Endothelial cell of umbilical vein (primary cell): ENCODE measurements around the gene SIGLEC10. TPM values are rescaled to one million over a fixed set of nuclear protein-coding genes. Genes with fewer than 3 reads are reported as not detected.

Experiments used
- BruUV-seq: library from RNA; stranded (reverse); fragments of 400-500 nt; replicated peaks from 2 replicates; lab custom pipeline; 2021; lab: Mats Ljungman, UMichigan
- CTCF ChIA-PET: fragments of 300-600, 350-600 bp; sonication (Branson Sonifier 250); formaldehyde crosslinking; loops from one replicate; lab custom pipeline; 2021; ENCODE audit warnings: antibody characterized with exemption, inconsistent platforms; lab: Charles Lee
- POLR2A ChIA-PET: fragments of 300-600, 350-600 bp; sonication (Branson Sonifier 250); formaldehyde crosslinking; loops from one replicate; lab custom pipeline; 2021; ENCODE audit warnings: antibody characterized with exemption, inconsistent platforms; lab: Charles Lee
- DNase-seq: peaks from one replicate; pipeline ENCODE4 v3.0.0-alpha.2; 2011; ENCODE audit warnings: low read depth, low spot score
- FAIRE-seq: peaks from 2 replicates; lab custom pipeline; 2011; peaks lifted over from hg19 to GRCh38; lab: Jason Lieb, UNC
- H2AFZ ChIP-seq: 2 replicates; pipeline ENCODE4 v1.6.0; 2012; ENCODE audit warnings: low read depth, low read length, control low read depth, inconsistent platforms
- H3K27ac ChIP-seq: 2 replicates; pipeline ENCODE4 v1.5.1; 2011; ENCODE audit warnings: low read depth, mild to moderate bottlenecking, control low read depth, low read length, moderate library complexity; ENCODE audit not compliant: insufficient read depth
- H3K27me3 ChIP-seq, 2 experiments: 2 replicates each; pipeline versions ENCODE4 v1.6.0 to v1.6.1; 2011; ENCODE audit warnings: low read length in 2 of 2, mixed read lengths in 1 of 2; ENCODE audit not compliant: control insufficient read depth in 2 of 2, insufficient read depth in 2 of 2
- H3K36me3 ChIP-seq, 2 experiments: 2 replicates in 1 of 2; 3 replicates in 1 of 2; pipeline ENCODE4 v1.5.1; 2011; ENCODE audit warnings: low read length in 2 of 2, mild to moderate bottlenecking in 1 of 2, moderate library complexity in 1 of 2; ENCODE audit not compliant: control insufficient read depth in 2 of 2, insufficient read depth in 2 of 2; ENCODE audit errors: extremely low read depth in 1 of 2
- H3K4me1 ChIP-seq: 3 replicates; pipeline ENCODE4 v1.5.1; 2011; ENCODE audit warnings: mild to moderate bottlenecking, low read length; ENCODE audit not compliant: control insufficient read depth, insufficient read depth; ENCODE audit errors: extremely low read depth
- H3K4me2 ChIP-seq: 2 replicates; pipeline ENCODE4 v1.6.1; 2011; ENCODE audit warnings: low read length, control low read depth, mixed read lengths; ENCODE audit not compliant: insufficient read depth
- H3K4me3 ChIP-seq, 3 experiments: fragments of 200-600 bp in 1 of 3; sonication (generic), shearing (Covaris generic) in 1 of 3; replicated peaks in 1 of 3; 2 replicates each; pipeline ENCODE4 v1.5.1; 2011 to 2016; ENCODE audit warnings: control low read depth in 3 of 3, low read length in 3 of 3, mild to moderate bottlenecking in 2 of 3, inconsistent platforms in 1 of 3, low read depth in 1 of 3, moderate library complexity in 1 of 3; ENCODE audit not compliant: insufficient read depth in 1 of 3
- H3K79me2 ChIP-seq: 2 replicates; pipeline ENCODE4 v1.6.0; 2012; ENCODE audit warnings: low read length, inconsistent platforms; ENCODE audit not compliant: control insufficient read depth, insufficient read depth
- H3K9ac ChIP-seq: replicated peaks from 2 replicates; pipeline ENCODE3; 2011; ENCODE audit warnings: low read length, control low read depth; ENCODE audit not compliant: insufficient read depth; ENCODE audit errors: extremely low read depth
- H3K9me1 ChIP-seq: replicated peaks from 3 replicates; pipeline ENCODE4 v1.6.0; 2011; ENCODE audit warnings: mild to moderate bottlenecking, low read length; ENCODE audit not compliant: control insufficient read depth, insufficient read depth; ENCODE audit errors: extremely low read depth
- H3K9me3 ChIP-seq: replicated peaks from 2 replicates; pipeline ENCODE4 v1.5.1; 2012; ENCODE audit warnings: low read length, inconsistent platforms; ENCODE audit not compliant: control insufficient read depth, insufficient read depth
- H4K20me1 ChIP-seq: replicated peaks from 2 replicates; pipeline ENCODE3; 2011; ENCODE audit warnings: mild to moderate bottlenecking, low read length; ENCODE audit not compliant: control insufficient read depth, insufficient read depth; ENCODE audit errors: extremely low read depth
- CTCF ChIP-seq, 2 donors: IDR thresholded peaks; 1 replicate in 1 of 2; 2 replicates in 1 of 2; pipeline ENCODE4 v1.5.1; 2011; ENCODE audit warnings: low read length in 2 of 2, mild to moderate bottlenecking in 2 of 2, moderate library complexity in 2 of 2, control low read depth in 1 of 2, inconsistent platforms in 1 of 2, low read depth in 1 of 2; ENCODE audit not compliant: insufficient read depth in 1 of 2; ENCODE audit errors: extremely low read depth in 1 of 2
- EZH2 ChIP-seq: IDR thresholded peaks from 2 replicates; pipeline ENCODE4 v1.6.1; 2012; ENCODE audit warnings: borderline replicate concordance, low read depth, mild to moderate bottlenecking, moderate library complexity, low read length, inconsistent platforms; ENCODE audit not compliant: severe bottlenecking
- FOS ChIP-seq: IDR thresholded peaks from 2 replicates; pipeline ENCODE4 v1.6.1; 2011; ENCODE audit warnings: mild to moderate bottlenecking, low read length, moderate library complexity, borderline replicate concordance; ENCODE audit not compliant: insufficient read depth
- GATA2 ChIP-seq: IDR thresholded peaks from 2 replicates; pipeline ENCODE4 v1.7.0; 2011; ENCODE audit warnings: low read depth, mild to moderate bottlenecking, moderate library complexity, mixed read lengths, low read length; ENCODE audit not compliant: insufficient read length, insufficient read depth
- JUN ChIP-seq: IDR thresholded peaks from 2 replicates; pipeline ENCODE4 v1.6.1; 2011; ENCODE audit warnings: borderline replicate concordance, low read depth; ENCODE audit not compliant: insufficient read length, insufficient read depth
- MAX ChIP-seq: IDR thresholded peaks from 2 replicates; pipeline ENCODE4 v1.6.1; 2011; ENCODE audit not compliant: insufficient read depth, insufficient read length
- MYC ChIP-seq: IDR thresholded peaks from one replicate; pipeline ENCODE4 v1.6.1; 2011; ENCODE audit warnings: mild to moderate bottlenecking, low read depth, low read length
- POLR2A ChIP-seq: IDR thresholded peaks from 2 replicates; pipeline ENCODE4 v1.6.1; 2012; ENCODE audit warnings: low read depth, mild to moderate bottlenecking, control low read depth, low read length
- POLR2AphosphoS5 ChIP-seq: IDR thresholded peaks from 2 replicates; pipeline ENCODE4 v1.6.1; 2012; ENCODE audit warnings: low read depth, mild to moderate bottlenecking, control low read depth, low read length, moderate library complexity; ENCODE audit not compliant: insufficient read depth
- dilution Hi-C: fragments of 300-500 bp; cut with MboI; formaldehyde crosslinking; loops from one replicate; pipeline ENCODE4 v1.15.0; 2019; ENCODE audit warnings: low sequenced_read_pairs; ENCODE audit not compliant: extremely low pct_ligation_motif_present
- intact Hi-C: fragments of 100-400 bp; cut with micrococcal nuclease; formaldehyde crosslinking; loops from one replicate; pipeline ENCODE4 v1.10.0; 2022
- polyA plus RNA-seq, 4 experiments: library from polyadenylated mRNA; depleted of rRNA in 3 of 4; stranded (reverse) in 3 of 4; unstranded in 1 of 4; fragments of >200 nt; gene quantifications; 2 replicates each; pipeline versions ENCODE4 v1.2.1 to v1.2.3, GENCODE V29; 2011 to 2012; ENCODE audit warnings: missing spikeins in 1 of 4
- total RNA-seq: library from RNA; stranded (reverse); gene quantifications from 2 replicates; pipeline ENCODE4 v1.2.3, GENCODE V29; 2021

SIGLEC10 gene
- total and polyA plus RNA-seq, 2 donors (not counting 3 experiments of a cell fraction or from before 2014, with no cell fraction given) = not detected

- H3K9me1 ChIP-seq = no peaks in the 10 kb centered on the region
- no peak overlapping the region for H2AFZ ChIP-seq
- no peaks in the 10 kb centered on the region for H4K20me1 ChIP-seq
- ChIA-PET CTCF (interaction anchor here (3.1 kb wide), 1 partner anchor 242 kb away, joined by 10 read pairs; no protein-coding TSS in a partner anchor), POLR2A (no interaction called here)
- no peak overlapping the region for H3K4me2 ChIP-seq
- no TSS peak for BruUV-seq
- DNase-seq (no peak), FAIRE-seq (no peak)
- no peaks in the 10 kb centered on the region for H3K9me3 ChIP-seq
- H3K27ac ChIP-seq = no peak overlapping the region
- no peak overlapping the region for H3K9ac ChIP-seq
- dilution Hi-C loops (no loop called here), intact Hi-C loops (no loop called here)
- H3K79me2 ChIP-seq = no peaks in the 10 kb centered on the region
- TF ChIP-seq EZH2 (no peak), MYC (no peak), GATA2 (no peak), JUN (no peak), FOS (no peak), CTCF (IDR thresholded peaks at IDR 0.05; ENCODE audit: extremely low read depth in 1 of 2, insufficient read depth in 1 of 2, low read depth in 1 of 2, low read length in 2 of 2) (no peak), POLR2AphosphoS5 (no peak), MAX (no peak), POLR2A (no peak)
- H3K36me3 ChIP-seq = no peaks in the 10 kb centered on the region
- no peaks in the 10 kb centered on the region for H3K4me1 ChIP-seq
- no peaks in the 10 kb centered on the region for H3K27me3 ChIP-seq
- H3K4me3 ChIP-seq = no peak overlapping the region
Observed at GRCh38 chr19:51418707-51419106, 1.3 kb upstream of the SIGLEC10 start.
